Prostate gland (tissue), 2 donors: ENCODE measurements around the gene DMBX1. TPM values are rescaled to one million over a fixed set of nuclear protein-coding genes. Genes with fewer than 3 reads are reported as not detected.
A peak's percentile ranks its signal among the peaks of the same experiment; 100 is the strongest.

Source experiments
- DNase-seq: peaks from one replicate; pipeline ENCODE4 v3.0.0-alpha.2; 2019; ENCODE audit warnings: low spot score
- H3K27ac ChIP-seq, 2 donors: fragments of 200-600 bp; sonication (generic); 2 replicates each; pipeline ENCODE4 v1.5.1; 2017 to 2019
- H3K27me3 ChIP-seq: fragments of 200-600 bp; sonication (generic); replicated peaks from 2 replicates; pipeline ENCODE4 v1.5.1; 2019; ENCODE audit not compliant: insufficient read depth
- H3K36me3 ChIP-seq, 2 donors: fragments of 200-600 bp; sonication (generic); 1 replicate in 1 of 2; 2 replicates in 1 of 2; pipeline versions ENCODE4 v1.5.1 to v1.8.1; 2017 to 2019
- H3K4me1 ChIP-seq: fragments of 200-600 bp; sonication (generic); replicated peaks from 2 replicates; pipeline ENCODE4 v1.5.1; 2019
- H3K4me3 ChIP-seq, 2 donors: fragments of 200-600 bp; sonication (generic); 2 replicates each; pipeline ENCODE4 v1.5.1; 2017 to 2019
- H3K9me3 ChIP-seq: fragments of 200-600 bp; sonication (generic); 2 replicates; pipeline ENCODE4 v1.5.1; 2017
- POLR2A ChIP-seq: fragments of 450-650 bp; IDR thresholded peaks from one replicate; pipeline ENCODE4 v1.6.1; 2016; ENCODE audit warnings: antibody characterized with exemption, mild to moderate bottlenecking
- POLR2AphosphoS5 ChIP-seq: sonication (generic); formaldehyde crosslinking; IDR thresholded peaks from one replicate; pipeline ENCODE4 v1.6.1; 2017; ENCODE audit warnings: antibody characterized with exemption
- WGBS: methylation state at CpG from one replicate; pipeline ENCODE4 v1.1.5; 2018; 5-methylcytosine and 5-hydroxymethylcytosine counted together
- intact Hi-C: fragments of 100-400 bp; cut with DNase I; formaldehyde crosslinking; loops from one replicate; pipeline ENCODE4 v1.14.2; 2022
- total RNA-seq, 2 donors: library from RNA; depleted of rRNA; stranded (reverse); fragments of >200 nt; gene quantifications; one replicate each; pipeline ENCODE4 v1.1.0, GENCODE V29; 2016
- TF ChIP-seq, protein P1 (sequence below), 4 experiments: fragments of 200-600 bp in 2 of 4; fragments of 450-650 bp in 2 of 4; sonication (generic) in 2 of 4; IDR thresholded peaks; 1 replicate in 3 of 4; 2 replicates in 1 of 4; pipeline ENCODE4 v1.5.1; 2016 to 2019; ENCODE audit warnings: antibody characterized with exemption in 4 of 4, mild to moderate bottlenecking in 2 of 4, moderate library complexity in 2 of 4

The DMBX1 gene
- total RNA-seq, 2 donors from 2014 or later = not detected

DNA sequence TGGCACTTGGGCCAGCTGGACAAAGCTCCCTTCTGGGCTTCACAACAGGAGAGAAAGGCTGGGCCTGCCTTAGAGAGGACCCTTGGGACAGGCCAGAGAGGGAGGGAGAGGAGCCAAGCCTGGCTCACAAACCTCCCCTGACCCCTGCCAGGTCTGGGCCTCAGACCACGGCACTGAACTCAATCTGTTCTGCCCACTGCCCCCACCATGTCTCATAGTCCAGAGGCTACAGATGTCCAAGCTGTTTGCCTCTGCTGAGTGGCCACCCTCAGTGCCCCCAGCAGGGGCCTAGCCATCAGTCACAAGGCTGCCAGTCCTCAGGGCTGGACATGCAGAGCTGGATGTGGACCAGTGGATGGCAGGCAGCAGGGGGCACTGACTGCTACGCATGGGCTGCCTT, 13.0 kb upstream of the DMBX1 start:
- H3K36me3 ChIP-seq = no peaks in the 10 kb centered on the region
- WGBS = 95% methylated on average over 2 of the region's 2 CpGs
- no peak overlapping the region for H3K27ac ChIP-seq
- no peaks in the 10 kb centered on the region for H3K9me3 ChIP-seq
- DNase-seq = no peak
- TF ChIP-seq POLR2AphosphoS5 (no peak), POLR2A (no peak)
- TF ChIP-seq, protein P1, sequence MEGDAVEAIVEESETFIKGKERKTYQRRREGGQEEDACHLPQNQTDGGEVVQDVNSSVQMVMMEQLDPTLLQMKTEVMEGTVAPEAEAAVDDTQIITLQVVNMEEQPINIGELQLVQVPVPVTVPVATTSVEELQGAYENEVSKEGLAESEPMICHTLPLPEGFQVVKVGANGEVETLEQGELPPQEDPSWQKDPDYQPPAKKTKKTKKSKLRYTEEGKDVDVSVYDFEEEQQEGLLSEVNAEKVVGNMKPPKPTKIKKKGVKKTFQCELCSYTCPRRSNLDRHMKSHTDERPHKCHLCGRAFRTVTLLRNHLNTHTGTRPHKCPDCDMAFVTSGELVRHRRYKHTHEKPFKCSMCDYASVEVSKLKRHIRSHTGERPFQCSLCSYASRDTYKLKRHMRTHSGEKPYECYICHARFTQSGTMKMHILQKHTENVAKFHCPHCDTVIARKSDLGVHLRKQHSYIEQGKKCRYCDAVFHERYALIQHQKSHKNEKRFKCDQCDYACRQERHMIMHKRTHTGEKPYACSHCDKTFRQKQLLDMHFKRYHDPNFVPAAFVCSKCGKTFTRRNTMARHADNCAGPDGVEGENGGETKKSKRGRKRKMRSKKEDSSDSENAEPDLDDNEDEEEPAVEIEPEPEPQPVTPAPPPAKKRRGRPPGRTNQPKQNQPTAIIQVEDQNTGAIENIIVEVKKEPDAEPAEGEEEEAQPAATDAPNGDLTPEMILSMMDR (IDR thresholded peaks at IDR 0.05) = no peak
- intact Hi-C loops = no loop called here
- H3K4me1 ChIP-seq = no peaks in the 10 kb centered on the region
- H3K4me3 ChIP-seq = no peak overlapping the region
- peaks cover 2% of the 10 kb centered on the region for H3K27me3 ChIP-seq

DNA sequence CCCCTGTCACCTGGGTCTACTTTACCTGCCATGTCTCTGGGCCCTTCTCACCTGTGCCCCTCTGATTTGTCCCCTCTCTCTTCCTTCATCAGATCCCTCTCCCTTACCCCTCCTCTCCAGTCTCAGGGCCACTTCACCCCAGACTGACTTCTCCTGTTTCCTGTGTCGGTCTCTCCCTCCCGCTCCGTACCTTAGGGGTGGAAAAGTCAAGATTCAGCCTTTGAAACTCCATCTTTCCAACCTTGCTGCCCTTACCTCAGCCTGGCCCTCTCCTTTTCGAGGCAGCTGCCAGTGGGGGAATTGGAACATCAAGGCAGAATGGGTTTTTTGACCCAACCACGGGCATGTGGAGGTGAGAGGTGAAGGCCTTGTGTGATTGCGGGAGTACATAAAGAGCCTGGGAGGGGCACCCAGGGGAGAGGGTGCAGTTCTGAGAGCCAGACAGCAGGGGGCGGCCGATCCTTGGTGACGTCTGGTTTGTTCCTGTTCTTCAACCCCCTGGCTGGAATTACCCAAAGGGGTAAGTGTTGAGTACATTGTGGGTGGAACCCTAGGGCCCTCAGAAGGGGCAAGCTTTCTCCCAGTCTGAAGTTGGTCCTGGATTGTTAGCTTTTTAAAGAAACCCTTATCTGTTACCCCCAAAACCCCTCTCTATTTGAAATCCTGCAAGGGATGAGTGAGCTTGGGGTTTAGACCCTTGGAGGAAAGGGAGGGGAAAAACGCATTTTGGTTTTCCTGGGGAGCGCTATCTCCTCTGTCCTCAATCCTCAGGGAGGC, 12.3 kb upstream of the DMBX1 start:
- no peaks in the 10 kb centered on the region for H3K36me3 ChIP-seq
- H3K27me3 ChIP-seq = peaks cover 2% of the 10 kb centered on the region
- peak; percentile 69 for DNase-seq
- TF ChIP-seq POLR2A (no peak), POLR2AphosphoS5 (no peak)
- TF ChIP-seq, protein P1 (IDR thresholded peaks at IDR 0.05) = peak; percentile 82 to 93 (median 88)
- no peak overlapping the region for H3K27ac ChIP-seq
- intact Hi-C loops = no loop called here
- H3K9me3 ChIP-seq = no peaks in the 10 kb centered on the region
- H3K4me1 ChIP-seq = no peaks in the 10 kb centered on the region
- 36% methylated on average over 11 of the region's 11 CpGs for WGBS
- no peak overlapping the region for H3K4me3 ChIP-seq

GRCh38 chr1:46478721-46479485, 10.7 kb upstream of the DMBX1 start:
- Histone ChIP-seq H3K36me3 (no peaks in the 10 kb centered on the region), H3K27me3 (peaks cover 2% of the 10 kb centered on the region), H3K27ac (no peak overlapping the region), H3K4me3 (no peak overlapping the region), H3K9me3 (no peaks in the 10 kb centered on the region), H3K4me1 (no peaks in the 10 kb centered on the region)
- WGBS = 79% methylated on average over 8 of the region's 8 CpGs
- intact Hi-C loops = no loop called here
- TF ChIP-seq POLR2AphosphoS5 = no peak
- no peak for DNase-seq

- Histone ChIP-seq H3K4me3 (no peak overlapping the region), H3K27me3 (peaks cover 2% of the 10 kb centered on the region), H3K36me3 (no peaks in the 10 kb centered on the region), H3K4me1 (no peaks in the 10 kb centered on the region), H3K27ac (no peak overlapping the region), H3K9me3 (no peaks in the 10 kb centered on the region)
- DNase-seq = no peak
- intact Hi-C loops = loop anchor here (5.0 kb wide), 1 partner anchor 47 kb away; no protein-coding TSS in a partner anchor
- 41% methylated on average over 17 of the region's 17 CpGs for WGBS
- TF ChIP-seq, protein P1 (IDR thresholded peaks at IDR 0.05) = no peak
- TF ChIP-seq POLR2A (no peak), POLR2AphosphoS5 (no peak)
Measured at GRCh38 chr1:46479744-46480350, 9.8 kb upstream of the DMBX1 start.

DNA sequence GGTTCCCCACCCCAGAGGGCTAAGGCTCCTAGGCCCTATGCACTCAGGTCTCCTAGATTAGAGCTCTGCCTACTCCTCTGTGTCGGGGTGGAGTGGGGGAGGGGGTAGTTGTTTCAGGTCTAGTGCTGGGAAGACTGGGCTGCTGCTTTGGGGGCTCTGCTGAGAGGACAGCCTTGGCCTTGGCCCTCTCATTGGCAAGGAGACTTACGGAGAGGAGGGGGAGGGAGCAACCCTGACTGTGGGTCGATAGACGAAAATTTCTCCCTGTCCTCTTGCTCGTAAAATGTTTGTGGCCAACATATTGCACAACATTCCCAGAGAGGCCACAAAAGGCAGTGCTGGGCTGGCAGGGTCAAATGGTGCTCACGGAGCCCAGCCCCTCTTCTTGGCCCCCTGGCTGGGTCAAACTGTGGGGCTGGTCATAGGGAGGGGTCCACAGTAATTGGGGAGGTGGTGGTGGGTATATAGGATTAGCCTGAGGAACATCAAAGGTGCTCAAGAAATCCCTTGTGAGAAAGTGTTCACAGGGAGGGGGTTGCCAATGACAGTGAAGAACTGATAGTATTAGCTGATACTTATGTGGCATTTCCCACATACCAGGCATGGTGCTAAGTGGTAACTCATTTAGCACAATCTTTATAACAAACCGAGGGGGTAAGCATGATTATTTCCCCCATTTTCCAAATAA, 8.5 kb upstream of the DMBX1 start:
- no peak for DNase-seq
- Histone ChIP-seq H3K4me3 (no peak overlapping the region), H3K27me3 (peaks cover 8% of the 10 kb centered on the region), H3K4me1 (no peaks in the 10 kb centered on the region), H3K36me3 (no peaks in the 10 kb centered on the region), H3K9me3 (no peaks in the 10 kb centered on the region), H3K27ac (no peak overlapping the region)
- WGBS = 45% methylated on average over 7 of the region's 7 CpGs
- TF ChIP-seq POLR2A (no peak), POLR2AphosphoS5 (no peak)
- TF ChIP-seq, protein P1 (IDR thresholded peaks at IDR 0.05) = no peak
- intact Hi-C loops = loop anchor here (5.0 kb wide), 1 partner anchor 46 kb away; no protein-coding TSS in a partner anchor
